Gastroesophageal sphincter (tissue), 4 donors: ENCODE results near the gene EOLA2. TPM values are rescaled to one million over a fixed set of nuclear protein-coding genes. Genes with fewer than 3 reads are reported as not detected.
"Not testable (repeated sequence)": the region's sequence is repeated elsewhere in the genome, so short reads cannot be mapped to it uniquely, and the experiment has no call there.

Source experiments
- ATAC-seq: fragments of 150-250 bp; one replicate; pipeline ENCODE4 v1.9.1; 2016; ENCODE audit warnings: mild to moderate bottlenecking, moderate library complexity
- H3K27ac ChIP-seq, 4 donors: fragments of 200-600 bp; sonication (generic) in 3 of 4; 1 replicate in 3 of 4; 2 replicates in 1 of 4; pipeline ENCODE4 v1.5.1; 2016 to 2019
- H3K27me3 ChIP-seq: fragments of 200-600 bp; sonication (generic); one replicate; pipeline ENCODE4 v1.5.1; 2019
- H3K36me3 ChIP-seq, 2 donors: fragments of 200-600 bp; sonication (generic); one replicate each; pipeline ENCODE4 v1.5.1; 2019; ENCODE audit warnings: control low read depth in 1 of 2
- H3K4me1 ChIP-seq, 3 donors: fragments of 200-600 bp; sonication (generic); 1 replicate in 2 of 3; 2 replicates in 1 of 3; pipeline ENCODE4 v1.5.1; 2016 to 2019; ENCODE audit warnings: control low read depth in 2 of 3
- H3K4me3 ChIP-seq, 2 donors: fragments of 200-600 bp; sonication (generic); one replicate each; pipeline ENCODE4 v1.5.1; 2019; ENCODE audit warnings: mild to moderate bottlenecking in 1 of 2, moderate library complexity in 1 of 2
- H3K9me3 ChIP-seq, 3 donors: fragments of 200-600 bp; sonication (generic); one replicate each; pipeline ENCODE4 v1.5.1; 2017 to 2019; ENCODE audit warnings: control low read depth in 2 of 3
- CTCF ChIP-seq, 4 experiments: fragments of 200-600 bp in 2 of 4; fragments of 450-650 bp in 2 of 4; sonication (generic) in 1 of 4; IDR thresholded peaks; one replicate each; pipeline ENCODE4 v1.5.1; 2017 to 2019; ENCODE audit warnings: antibody characterized with exemption in 4 of 4, mild to moderate bottlenecking in 2 of 4, moderate library complexity in 2 of 4
- EP300 ChIP-seq: sonication (generic); formaldehyde crosslinking; IDR thresholded peaks from one replicate; pipeline ENCODE4 v1.6.1; 2017; ENCODE audit warnings: antibody characterized with exemption, mild to moderate bottlenecking
- POLR2A ChIP-seq, 2 donors: fragments of 450-650 bp; IDR thresholded peaks; one replicate each; pipeline ENCODE4 v1.6.1; 2017; ENCODE audit warnings: antibody characterized with exemption in 2 of 2, mild to moderate bottlenecking in 2 of 2, moderate library complexity in 1 of 2
- POLR2AphosphoS5 ChIP-seq: sonication (generic); formaldehyde crosslinking; IDR thresholded peaks from one replicate; pipeline ENCODE4 v1.6.1; 2017; ENCODE audit warnings: antibody characterized with exemption
- WGBS, 2 donors: methylation state at CpG; one replicate each; pipeline ENCODE4 v1.1.5; 2018; ENCODE audit warnings: low coverage in 1 of 2; 5-methylcytosine and 5-hydroxymethylcytosine counted together
- total RNA-seq, 4 donors: library from RNA; depleted of rRNA; stranded (reverse); fragments of >200 nt; gene quantifications; one replicate each; pipeline ENCODE4 v1.1.0, GENCODE V29; 2016

Gene EOLA2
- total RNA-seq, 4 donors from 2014 or later, result 14.8 to 21.0 (median 17.5) TPM

- no peaks in the 10 kb centered on the region for H3K27me3 ChIP-seq
- ATAC-seq, result no peak
- WGBS, 2 donors, result 50 to 80% methylated on average over 3 to 4 of the region's 6 CpGs
- H3K27ac ChIP-seq, result no peak overlapping the region
- H3K4me1 ChIP-seq, result no peaks in the 10 kb centered on the region
- no peaks in the 10 kb centered on the region for H3K9me3 ChIP-seq
- no peak overlapping the region for H3K4me3 ChIP-seq
- peaks cover 0 to 39% of the 10 kb centered on the region in 2 donors for H3K36me3 ChIP-seq
- no peak for TF ChIP-seq POLR2A (IDR thresholded peaks at IDR 0.05)
- no peak for TF ChIP-seq EP300
- TF ChIP-seq CTCF (IDR thresholded peaks at IDR 0.05), result no peak
- TF ChIP-seq POLR2AphosphoS5, result no peak
Measured at GRCh38 chrX:149949743-149950436, 11.6 kb upstream of the EOLA2 start.

- no peaks in the 10 kb centered on the region for H3K27me3 ChIP-seq
- H3K27ac ChIP-seq, result no peak overlapping the region
- 46 to 67% methylated on average over 1 to 2 of the region's 3 CpGs for WGBS, 2 donors
- H3K4me3 ChIP-seq, result no peak overlapping the region
- no peak for ATAC-seq
- TF ChIP-seq EP300, result no peak
- peaks cover 0 to 39% of the 10 kb centered on the region in 2 donors for H3K36me3 ChIP-seq
- no peaks in the 10 kb centered on the region for H3K4me1 ChIP-seq
- no peaks in the 10 kb centered on the region for H3K9me3 ChIP-seq
Measured at GRCh38 chrX:149948016-149948415, 9.7 kb upstream of the EOLA2 start.

- H3K9me3 ChIP-seq, H3K4me3 ChIP-seq, ATAC-seq, H3K27me3 ChIP-seq, H3K27ac ChIP-seq, H3K4me1 ChIP-seq: not testable (repeated sequence)
- peaks cover 0 to 39% of the 10 kb centered on the region in 2 donors for H3K36me3 ChIP-seq
- no CpG with 5 or more reads among the region's 3 CpGs for WGBS, 2 donors
Measured at GRCh38 chrX:149946932-149947331, 8.6 kb upstream of the EOLA2 start.

- not testable (repeated sequence) for H3K4me1 ChIP-seq, H3K9me3 ChIP-seq, H3K4me3 ChIP-seq, H3K27me3 ChIP-seq, ATAC-seq, H3K27ac ChIP-seq
- H3K36me3 ChIP-seq, result peaks cover 0 to 39% of the 10 kb centered on the region in 2 donors
- no CpG with 5 or more reads among the region's 9 CpGs for WGBS, 2 donors
Measured at GRCh38 chrX:149945820-149946219, 7.5 kb upstream of the EOLA2 start.

- not testable (repeated sequence) for H3K27ac ChIP-seq, H3K27me3 ChIP-seq, ATAC-seq, H3K4me1 ChIP-seq, H3K9me3 ChIP-seq, H3K4me3 ChIP-seq
- peaks cover 0 to 39% of the 10 kb centered on the region in 2 donors for H3K36me3 ChIP-seq
- 75 to 87% methylated on average over 8 of the region's 11 CpGs for WGBS, 2 donors
Measured at GRCh38 chrX:149945087-149945670, 6.9 kb upstream of the EOLA2 start.

GRCh38 chrX:149940674-149941024 lies 2.4 kb upstream of the EOLA2 start:
- Histone ChIP-seq H3K4me3 (peak overlapping the region in 1 of 2 donors; percentile 28), H3K27ac (peak overlapping the region in 3 of 4 donors; percentile 60 to 93 (median 72)), H3K4me1 (peaks cover 0 to 13% (median 4%) of the 10 kb centered on the region in 3 donors)
- peak in 3 of 4 experiments; percentile 52 to 72 (median 59) for TF ChIP-seq CTCF (IDR thresholded peaks at IDR 0.05)
- not testable (repeated sequence) for ATAC-seq, H3K9me3 ChIP-seq, H3K36me3 ChIP-seq, H3K27me3 ChIP-seq
- no CpG with 5 or more reads among the region's 11 CpGs for WGBS, 2 donors

GRCh38 chrX:149939905-149940673 lies 1.8 kb upstream of the EOLA2 start:
- H3K4me3 ChIP-seq, result peak overlapping the region; percentile 61 to 71
- H3K27ac ChIP-seq, result peak overlapping the region; percentile 92 to 98 (median 95)
- peaks cover 0 to 13% (median 4%) of the 10 kb centered on the region in 3 donors for H3K4me1 ChIP-seq
- WGBS, 2 donors, result 0% methylated on average over 11 of the region's 27 CpGs; no CpG with 5 or more reads in 1 of the 2 donors
- no peaks in the 10 kb centered on the region for H3K9me3 ChIP-seq
- ATAC-seq, result peak; percentile 82
- TF ChIP-seq CTCF (IDR thresholded peaks at IDR 0.05) (no peak), POLR2A (IDR thresholded peaks at IDR 0.05) (peak; percentile 7 to 29), POLR2AphosphoS5 (no peak)
- H3K27me3 ChIP-seq, result no peaks in the 10 kb centered on the region
- peaks cover 0 to under 1% of the 10 kb centered on the region in 2 donors for H3K36me3 ChIP-seq
